Natural killer cell (primary cell): ENCODE results near the gene VOPP1. TPM values are rescaled to one million over a fixed set of nuclear protein-coding genes. Genes with fewer than 3 reads are reported as not detected.

Experiments used
- ATAC-seq, 3 donors: fragments of 150-1000 bp in 2 of 3; fragments of 200-7000 bp in 1 of 3; cut with Tn5 transposase; 1 replicate in 1 of 3; 2 replicates in 2 of 3; pipeline ENCODE4 v1.10.0; 2021; ENCODE audit warnings: mild to moderate bottlenecking in 2 of 3, moderate library complexity in 2 of 3
- DNase-seq, 2 donors: peaks; one replicate each; pipeline versions ENCODE4 v3.0.0 to v3.0.0-alpha.2; 2013 to 2021; ENCODE audit warnings: mixed read lengths in 1 of 2
- H3K27ac ChIP-seq: one replicate; pipeline ENCODE4 v1.5.1; 2013; ENCODE audit warnings: mild to moderate bottlenecking, low read length
- H3K27me3 ChIP-seq: one replicate; pipeline ENCODE4 v1.6.1; 2013; ENCODE audit warnings: low read length; ENCODE audit not compliant: control insufficient read depth, insufficient read depth
- H3K36me3 ChIP-seq: one replicate; pipeline ENCODE4 v1.6.1; 2013; ENCODE audit warnings: low read length; ENCODE audit not compliant: control insufficient read depth, insufficient read depth
- H3K4me1 ChIP-seq: one replicate; pipeline ENCODE4 v1.6.1; 2013; ENCODE audit warnings: low read length; ENCODE audit not compliant: control insufficient read depth, insufficient read depth
- H3K4me3 ChIP-seq: one replicate; pipeline ENCODE4 v1.5.1; 2013; ENCODE audit warnings: low read length
- H3K9me3 ChIP-seq: one replicate; pipeline ENCODE4 v1.6.1; 2013; ENCODE audit warnings: low read length; ENCODE audit not compliant: control insufficient read depth, insufficient read depth
- H3K27ac Mint-ChIP-seq, 2 donors: one replicate each; pipeline ENCODE4 v1.8.0; 2022; ENCODE audit warnings: mild to moderate bottlenecking in 2 of 2, mixed read lengths in 2 of 2, moderate library complexity in 1 of 2
- H3K27me3 Mint-ChIP-seq, 2 donors: one replicate each; pipeline ENCODE4 v1.8.0; 2022; ENCODE audit warnings: low read depth in 2 of 2, mixed read lengths in 2 of 2
- H3K36me3 Mint-ChIP-seq: one replicate; pipeline ENCODE4 v1.8.0; 2022; ENCODE audit warnings: mixed read lengths
- H3K4me1 Mint-ChIP-seq, 2 donors: one replicate each; pipeline ENCODE4 v1.8.0; 2022; ENCODE audit warnings: mixed read lengths in 2 of 2
- H3K4me3 Mint-ChIP-seq: one replicate; pipeline ENCODE4 v1.8.0; 2022; ENCODE audit warnings: mild to moderate bottlenecking, moderate library complexity, mixed read lengths
- H3K9me3 Mint-ChIP-seq, 2 donors: one replicate each; pipeline ENCODE4 v1.8.0; 2022; ENCODE audit warnings: mixed read lengths in 2 of 2
- CTCF ChIP-seq: fragments of 200-600 bp; IDR thresholded peaks from one replicate; pipeline ENCODE4 v1.8.0; 2022; ENCODE audit warnings: antibody characterized with exemption
- WGBS: methylation state at CpG from one replicate; pipeline ENCODE4 v1.1.7; 2013; ENCODE audit warnings: missing lambda C conversion rate; ENCODE audit not compliant: insufficient coverage; 5-methylcytosine and 5-hydroxymethylcytosine counted together
- intact Hi-C: fragments of 100-400 bp; cut with micrococcal nuclease; formaldehyde crosslinking; loops from one replicate; pipeline ENCODE4 v1.14.2; 2022
- total RNA-seq, 4 donors: library from RNA; stranded (reverse); fragments of 120-200 nt in 1 of 4; gene quantifications; one replicate each; pipeline versions ENCODE4 v1.2.3 to v1.2.4, GENCODE V29; 2013 to 2022

The VOPP1 gene
- total RNA-seq, 3 donors from 2014 or later (not counting 1 experiment from before 2014, with no cell fraction given) = 79.3 to 115 (median 110) TPM

- H3K4me1 ChIP-seq = no peaks in the 10 kb centered on the region
- 93% methylated on average over 10 of the region's 10 CpGs for WGBS
- intact Hi-C loops = no loop called here
- Mint-ChIP-seq H3K4me3 (no peak overlapping the region), H3K27ac (no peak overlapping the region), H3K4me1 (peaks cover 0 to 5% of the 10 kb centered on the region in 2 donors), H3K36me3 (no peaks in the 10 kb centered on the region), H3K9me3 (no peaks in the 10 kb centered on the region), H3K27me3 (peaks cover 6 to 7% of the 10 kb centered on the region in 2 donors)
- H3K4me3 ChIP-seq = no peak overlapping the region
- ATAC-seq (no peak), DNase-seq (no peak)
- no peaks in the 10 kb centered on the region for H3K36me3 ChIP-seq
- TF ChIP-seq CTCF = no peak
- no peaks in the 10 kb centered on the region for H3K27me3 ChIP-seq
- H3K9me3 ChIP-seq = no peaks in the 10 kb centered on the region
- H3K27ac ChIP-seq = no peak overlapping the region
These were observed 22.1 kb upstream of the VOPP1 start for GRCh38 chr7:55594414-55594813.

- Histone ChIP-seq H3K36me3 (no peaks in the 10 kb centered on the region), H3K4me1 (no peaks in the 10 kb centered on the region), H3K27me3 (no peaks in the 10 kb centered on the region), H3K9me3 (no peaks in the 10 kb centered on the region), H3K27ac (no peak overlapping the region), H3K4me3 (no peak overlapping the region)
- ATAC-seq (peak; percentile 55 to 75 (median 61)), DNase-seq (peak; percentile 63 to 80)
- Mint-ChIP-seq H3K9me3 (no peaks in the 10 kb centered on the region), H3K4me3 (no peak overlapping the region), H3K27ac (no peak overlapping the region), H3K36me3 (no peaks in the 10 kb centered on the region), H3K4me1 (peaks cover 0 to 5% of the 10 kb centered on the region in 2 donors), H3K27me3 (peaks cover 6 to 7% of the 10 kb centered on the region in 2 donors)
- peak; percentile 73 for TF ChIP-seq CTCF
- WGBS = 55% methylated on average over 14 of the region's 14 CpGs
- intact Hi-C loops = no loop called here
These were observed 21.4 kb upstream of the VOPP1 start for GRCh38 chr7:55593515-55594318.

- Mint-ChIP-seq H3K9me3 (no peaks in the 10 kb centered on the region), H3K4me1 (peaks cover 0 to 4% of the 10 kb centered on the region in 2 donors), H3K4me3 (no peak overlapping the region), H3K36me3 (no peaks in the 10 kb centered on the region), H3K27me3 (peaks cover 5 to 6% of the 10 kb centered on the region in 2 donors), H3K27ac (no peak overlapping the region)
- DNase-seq (no peak), ATAC-seq (no peak)
- TF ChIP-seq CTCF = no peak
- H3K27ac ChIP-seq = no peak overlapping the region
- intact Hi-C loops = no loop called here
- H3K4me1 ChIP-seq = no peaks in the 10 kb centered on the region
- no peaks in the 10 kb centered on the region for H3K27me3 ChIP-seq
- no peak overlapping the region for H3K4me3 ChIP-seq
- 78% methylated on average over 4 of the region's 4 CpGs for WGBS
- H3K9me3 ChIP-seq = no peaks in the 10 kb centered on the region
- H3K36me3 ChIP-seq = no peaks in the 10 kb centered on the region
These were observed 20.8 kb upstream of the VOPP1 start for GRCh38 chr7:55593172-55593514.

- no peak for TF ChIP-seq CTCF
- Histone ChIP-seq H3K27me3 (no peaks in the 10 kb centered on the region), H3K27ac (no peak overlapping the region), H3K4me3 (no peak overlapping the region), H3K4me1 (no peaks in the 10 kb centered on the region), H3K9me3 (no peaks in the 10 kb centered on the region), H3K36me3 (no peaks in the 10 kb centered on the region)
- DNase-seq = no peak
- no peak for ATAC-seq
- WGBS = 88% methylated on average over 1 of the region's 1 CpG
- H3K36me3 Mint-ChIP-seq = no peaks in the 10 kb centered on the region
- intact Hi-C loops = no loop called here
- H3K27ac Mint-ChIP-seq = peak overlapping the region in 1 of 2 donors; percentile 52
- no peak overlapping the region for H3K4me3 Mint-ChIP-seq
- H3K27me3 Mint-ChIP-seq = peaks cover 0 to 4% of the 10 kb centered on the region in 2 donors
- H3K9me3 Mint-ChIP-seq = no peaks in the 10 kb centered on the region
- no peaks in the 10 kb centered on the region for H3K4me1 Mint-ChIP-seq
These were observed 20.2 kb upstream of the VOPP1 start for GRCh38 chr7:55592492-55592891.
